T-helper 9 cell (primary cell): Measurements from ENCODE around the gene TRABD.
"Not testable (repeated sequence)": the region's sequence is repeated elsewhere in the genome, so short reads cannot be mapped to it uniquely, and the experiment has no call there.

Experiments
- DNase-seq: peaks from one replicate; pipeline ENCODE4 v3.0.0-alpha.2; 2020
- total RNA-seq, 2 donors: gene quantifications; one replicate each; lab custom pipeline; 2026; lab: John Stamatoyannopoulos, UW

Gene TRABD, protein sequence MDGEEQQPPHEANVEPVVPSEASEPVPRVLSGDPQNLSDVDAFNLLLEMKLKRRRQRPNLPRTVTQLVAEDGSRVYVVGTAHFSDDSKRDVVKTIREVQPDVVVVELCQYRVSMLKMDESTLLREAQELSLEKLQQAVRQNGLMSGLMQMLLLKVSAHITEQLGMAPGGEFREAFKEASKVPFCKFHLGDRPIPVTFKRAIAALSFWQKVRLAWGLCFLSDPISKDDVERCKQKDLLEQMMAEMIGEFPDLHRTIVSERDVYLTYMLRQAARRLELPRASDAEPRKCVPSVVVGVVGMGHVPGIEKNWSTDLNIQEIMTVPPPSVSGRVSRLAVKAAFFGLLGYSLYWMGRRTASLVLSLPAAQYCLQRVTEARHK
- total RNA-seq: 147 reads per million in 2 donors

DNA sequence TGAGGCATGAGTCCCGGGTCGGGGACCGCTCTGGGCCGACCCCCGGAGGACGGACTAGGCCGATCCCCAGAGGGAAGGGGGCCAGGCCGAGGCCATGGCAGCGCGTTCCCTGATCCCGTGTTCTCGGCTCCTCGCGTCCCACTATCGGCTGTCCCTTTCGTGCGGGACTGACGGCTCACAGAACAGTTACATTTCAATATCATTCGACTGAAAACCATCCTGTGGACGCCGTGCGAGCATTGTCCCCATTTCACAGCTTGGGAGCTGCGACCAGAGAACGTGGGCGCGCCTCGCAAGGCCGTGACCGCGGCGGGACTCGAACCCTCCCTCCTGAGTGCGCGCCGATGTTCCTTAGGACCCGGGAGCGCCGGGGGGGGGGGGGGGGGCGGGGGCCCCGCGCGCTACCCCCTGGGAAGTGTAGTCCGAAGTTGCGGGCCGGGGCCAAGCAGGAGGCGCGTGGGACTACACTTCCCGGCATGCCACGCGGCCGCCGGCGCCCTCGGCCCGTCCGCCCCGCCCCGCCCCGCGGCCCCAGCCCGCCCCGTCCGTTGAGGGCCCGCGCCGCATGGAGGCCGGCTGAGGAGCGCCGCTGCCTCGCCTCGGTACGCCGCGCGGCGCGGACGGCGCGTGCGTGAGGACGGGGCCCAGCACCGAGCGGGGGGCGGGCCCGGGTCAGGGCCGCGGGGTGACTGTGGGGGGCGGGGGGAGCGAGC is at the start of gene TRABD:
TSS of gene TRABD (plus strand) at position 539 of the 713 bp plus-strand sequence. CDS start 7,148 bp downstream, outside the sequence.
- peak; percentile 85 for DNase-seq

DNA sequence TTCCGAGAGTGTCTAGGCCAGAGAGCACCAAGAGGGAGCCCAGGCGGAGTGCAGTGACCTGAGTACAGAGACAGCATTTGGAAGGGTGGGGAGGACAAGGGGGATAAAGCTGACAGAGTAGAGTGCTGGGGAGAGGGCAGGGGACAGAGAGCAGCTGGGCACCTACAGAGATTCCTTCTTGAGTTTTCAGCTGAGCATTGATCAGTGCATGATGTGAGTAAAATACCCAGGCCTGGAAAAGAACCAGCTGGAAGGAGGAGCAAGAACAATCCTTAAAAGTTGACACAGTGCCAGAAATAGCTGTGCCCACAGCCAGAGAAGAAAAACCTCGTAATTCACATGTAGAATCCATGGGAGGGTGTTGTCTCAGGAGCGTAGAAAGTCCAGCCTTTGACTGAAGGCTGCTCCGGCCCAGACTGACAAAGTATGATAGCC is 49.1 kb upstream of the TRABD start:
- no peak for DNase-seq

DNA sequence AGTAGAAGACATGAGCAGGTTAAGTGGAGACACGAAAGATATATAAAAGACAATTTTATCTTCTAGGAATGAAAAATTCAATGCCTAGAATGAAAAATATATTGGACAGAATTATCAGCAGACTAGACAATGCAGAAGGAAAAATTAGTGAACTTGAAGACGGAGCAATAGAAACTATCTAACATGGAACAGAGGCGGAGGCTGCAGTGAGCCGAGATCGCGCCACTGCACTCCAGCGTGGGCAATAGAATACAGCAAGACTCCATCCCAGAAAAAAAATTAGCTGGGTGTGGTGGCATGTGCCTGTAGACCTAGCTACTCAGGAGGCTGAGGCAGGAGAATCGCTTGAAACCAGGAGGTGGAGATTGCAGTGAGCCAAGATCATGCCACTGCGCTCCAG is 48.4 kb upstream of the TRABD start:
- not testable (repeated sequence) for DNase-seq

DNA sequence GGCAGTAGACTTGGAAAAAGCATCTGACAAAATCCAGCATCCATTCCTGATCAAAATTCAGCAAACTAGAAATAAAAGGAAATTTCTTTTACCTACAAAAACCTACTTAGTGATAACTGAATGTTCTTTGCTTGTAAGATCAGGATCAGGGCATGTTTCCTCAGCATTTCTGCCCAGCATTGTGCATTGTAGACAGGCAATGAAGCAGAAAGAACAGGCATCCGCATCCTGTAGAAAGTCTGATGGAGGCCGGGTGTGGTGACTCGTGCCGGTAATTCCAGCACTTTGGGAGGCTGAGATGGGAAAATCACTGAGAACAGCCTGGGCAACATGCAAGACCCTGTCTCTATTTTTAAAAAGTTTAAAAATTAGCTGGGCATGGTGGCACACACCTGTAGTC is 47.7 kb upstream of the TRABD start:
- DNase-seq: no peak

DNA sequence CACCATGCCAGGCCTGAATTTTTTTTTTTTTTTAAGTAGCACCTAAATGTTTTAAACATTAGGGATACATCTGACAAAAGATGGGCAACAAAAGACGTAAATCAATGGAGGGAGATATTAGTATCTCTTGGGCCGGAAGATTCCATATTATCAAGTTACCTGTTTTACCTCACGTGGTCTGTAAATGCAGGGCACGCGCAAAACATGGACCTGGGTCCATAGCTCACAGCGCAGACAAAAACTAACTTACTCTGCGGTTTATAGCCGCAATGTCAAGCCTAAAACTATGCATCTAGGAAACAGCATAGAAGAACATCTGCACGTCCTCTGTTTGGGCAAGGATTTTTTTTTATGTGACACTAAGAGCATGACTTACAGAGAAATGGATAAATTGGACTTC is 46.7 kb upstream of the TRABD start:
- no peak for DNase-seq

DNA sequence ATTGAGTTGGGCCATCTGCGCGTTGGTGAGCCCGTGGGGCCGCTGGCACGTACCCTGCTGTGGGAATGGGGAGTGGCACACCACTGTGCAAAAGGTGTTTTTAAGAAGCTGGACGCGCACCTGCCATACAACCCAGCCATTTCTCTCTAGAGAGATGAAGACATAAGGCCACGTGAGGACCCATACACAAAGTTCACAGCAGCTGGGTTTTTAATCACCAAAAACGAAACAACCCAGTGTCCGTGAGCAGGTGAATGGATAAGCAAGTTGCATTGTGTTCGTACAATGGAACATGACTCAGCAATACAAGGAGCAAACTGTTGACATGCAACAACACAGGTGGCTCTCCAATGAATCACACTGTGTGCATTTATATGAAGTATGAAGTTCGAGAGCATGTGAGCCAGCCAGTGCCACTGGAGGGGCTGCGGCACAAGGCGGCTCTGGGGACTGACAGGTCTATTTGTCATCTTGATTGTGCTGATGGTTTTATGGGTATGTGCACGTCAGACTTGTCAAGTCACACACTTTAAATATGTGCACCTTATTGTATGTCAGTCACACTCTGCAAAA is 45.8 kb upstream of the TRABD start:
- no peak for DNase-seq

DNA sequence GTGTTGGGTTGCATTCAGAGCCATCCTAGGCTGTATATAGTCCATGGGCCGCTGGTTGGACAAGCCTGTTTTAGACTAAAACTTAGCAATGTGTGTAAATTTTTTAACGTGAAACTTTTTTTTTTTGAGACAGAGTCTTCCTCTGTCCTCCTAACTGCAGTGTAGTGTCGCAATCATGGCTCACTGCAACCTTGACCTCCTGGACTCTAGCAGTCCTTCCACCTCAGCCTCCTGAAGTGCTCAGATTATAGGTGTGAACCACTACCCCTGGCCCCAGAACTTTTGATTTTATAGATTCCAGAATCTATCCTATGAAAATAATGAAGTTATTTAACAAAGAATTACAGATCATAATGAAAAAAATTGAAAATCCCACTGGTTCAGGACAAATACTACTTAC is 45.1 kb upstream of the TRABD start:
- no peak for DNase-seq

DNA sequence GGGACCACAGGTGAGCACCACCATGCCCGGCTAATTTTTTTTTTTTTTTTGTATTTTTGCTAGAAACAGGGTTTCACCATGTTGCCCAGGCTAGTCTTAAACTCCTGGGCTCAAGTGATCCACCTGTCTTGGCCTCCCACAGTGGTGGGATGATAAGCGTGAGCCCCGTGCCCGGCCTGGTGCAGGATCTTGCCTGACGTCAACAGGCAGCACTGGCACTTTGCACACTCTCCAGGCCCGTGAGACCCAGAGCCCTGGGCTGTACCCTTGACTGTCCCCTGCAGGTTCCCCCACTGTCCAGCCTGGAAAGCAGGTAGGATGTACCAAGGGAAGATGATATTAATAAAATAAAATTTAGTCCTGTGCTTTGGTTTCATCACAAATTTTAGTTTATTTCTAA is 44.3 kb upstream of the TRABD start:
- no peak for DNase-seq

DNA sequence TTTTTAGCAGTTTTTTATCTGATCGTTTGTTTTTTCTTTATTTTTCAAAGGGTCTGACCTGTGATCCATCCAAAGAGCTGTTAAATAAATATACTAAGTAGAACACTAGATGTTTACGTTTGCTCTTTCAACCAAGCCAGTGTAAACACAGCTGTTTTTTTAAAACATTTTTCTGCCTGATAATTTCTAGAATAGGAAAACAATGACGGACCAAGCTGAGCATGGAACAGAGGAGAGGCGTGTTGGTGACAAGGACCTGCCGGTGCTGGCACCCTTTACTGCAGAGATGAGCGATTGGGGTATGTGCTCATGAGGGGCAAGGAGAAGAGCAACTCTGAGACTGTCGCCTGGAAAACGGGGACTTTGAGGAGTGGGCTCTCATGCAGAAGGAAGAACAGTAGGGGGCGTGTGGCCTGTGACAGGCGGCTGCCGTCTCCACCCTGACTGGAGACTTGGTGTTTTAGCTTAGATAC is 43.8 kb upstream of the TRABD start:
- DNase-seq: no peak

DNA sequence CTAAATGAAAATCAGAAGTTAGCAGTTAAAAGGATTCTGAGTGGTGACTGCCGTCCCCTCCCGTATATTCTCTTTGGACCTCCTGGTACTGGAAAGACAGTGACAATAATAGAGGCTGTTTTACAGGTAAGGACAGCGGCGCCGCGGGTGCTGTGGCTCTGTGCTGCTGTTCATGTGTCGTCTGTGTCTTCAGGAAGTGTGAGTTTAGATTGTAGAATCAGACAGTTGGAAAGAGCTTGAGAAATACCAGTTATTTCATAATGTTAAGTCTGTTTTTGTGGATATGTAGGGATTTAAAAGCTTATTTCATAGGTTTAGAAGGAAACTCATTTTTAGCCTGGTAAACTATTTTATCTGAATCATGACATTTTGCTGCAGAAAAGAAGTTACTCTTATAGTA is 42.6 kb upstream of the TRABD start:
- no peak for DNase-seq

DNA sequence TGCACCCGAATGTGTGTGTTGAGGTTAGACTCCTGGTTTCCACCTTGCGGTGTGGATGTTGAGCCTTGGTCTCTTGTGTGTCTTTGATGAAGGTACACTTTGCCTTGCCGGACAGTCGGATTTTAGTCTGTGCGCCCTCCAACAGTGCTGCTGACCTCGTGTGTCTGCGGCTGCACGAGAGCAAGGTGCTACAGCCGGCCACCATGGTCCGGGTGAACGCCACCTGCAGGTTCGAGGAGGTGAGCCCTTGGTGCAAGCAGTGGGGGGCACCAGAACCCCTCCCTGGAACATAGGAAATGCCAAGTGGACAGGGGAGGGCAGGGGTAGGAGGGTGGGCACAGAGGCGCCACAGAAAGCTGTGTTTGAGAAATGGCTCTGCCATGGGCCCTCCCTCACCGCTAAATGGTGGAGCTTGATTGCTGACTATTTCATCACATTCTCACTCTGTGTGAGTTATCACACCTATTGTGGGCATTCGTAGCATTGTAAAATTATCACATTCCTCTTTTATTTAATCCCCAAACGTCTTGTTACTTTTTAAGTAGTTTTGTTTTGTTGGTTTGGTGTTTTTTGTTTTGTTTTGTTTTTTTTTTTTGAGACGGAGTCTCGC is 41.6 kb upstream of the TRABD start:
- DNase-seq: no peak

DNA sequence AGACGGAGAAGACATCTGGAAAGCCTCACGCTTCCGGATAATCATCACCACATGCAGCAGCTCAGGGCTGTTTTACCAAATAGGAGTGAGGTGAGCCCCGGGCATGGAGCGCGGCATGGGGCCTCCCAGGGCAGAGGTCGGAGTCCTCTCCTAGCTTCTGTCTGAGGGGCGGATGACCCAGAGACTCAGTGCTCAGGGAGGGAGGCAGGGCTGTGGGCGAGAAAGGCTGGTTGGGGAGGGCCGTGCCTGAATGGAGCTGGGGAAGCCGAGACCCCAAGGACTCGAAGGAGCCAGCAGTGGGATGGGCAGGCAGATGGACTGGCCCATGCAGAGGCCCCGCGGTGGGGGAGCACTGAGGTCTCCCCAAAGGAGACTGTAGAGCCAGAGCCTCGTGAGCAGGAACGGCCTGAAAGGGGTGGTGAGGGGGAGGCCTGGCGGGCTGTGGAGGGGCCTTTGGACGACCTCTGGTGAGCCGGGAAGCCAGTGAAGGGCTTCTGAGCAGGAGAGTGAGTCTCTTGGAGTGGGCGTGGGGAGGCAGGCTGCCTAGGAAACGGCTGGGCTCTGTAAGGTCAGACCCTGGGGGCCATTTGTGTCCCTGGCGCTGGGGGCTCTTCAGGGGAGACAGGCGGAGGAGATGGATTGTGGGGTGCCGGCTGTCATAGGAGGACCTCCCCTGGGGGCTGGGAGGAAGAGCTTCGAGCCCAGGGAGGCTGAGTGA is 39.8 kb upstream of the TRABD start:
- DNase-seq: no peak

DNA sequence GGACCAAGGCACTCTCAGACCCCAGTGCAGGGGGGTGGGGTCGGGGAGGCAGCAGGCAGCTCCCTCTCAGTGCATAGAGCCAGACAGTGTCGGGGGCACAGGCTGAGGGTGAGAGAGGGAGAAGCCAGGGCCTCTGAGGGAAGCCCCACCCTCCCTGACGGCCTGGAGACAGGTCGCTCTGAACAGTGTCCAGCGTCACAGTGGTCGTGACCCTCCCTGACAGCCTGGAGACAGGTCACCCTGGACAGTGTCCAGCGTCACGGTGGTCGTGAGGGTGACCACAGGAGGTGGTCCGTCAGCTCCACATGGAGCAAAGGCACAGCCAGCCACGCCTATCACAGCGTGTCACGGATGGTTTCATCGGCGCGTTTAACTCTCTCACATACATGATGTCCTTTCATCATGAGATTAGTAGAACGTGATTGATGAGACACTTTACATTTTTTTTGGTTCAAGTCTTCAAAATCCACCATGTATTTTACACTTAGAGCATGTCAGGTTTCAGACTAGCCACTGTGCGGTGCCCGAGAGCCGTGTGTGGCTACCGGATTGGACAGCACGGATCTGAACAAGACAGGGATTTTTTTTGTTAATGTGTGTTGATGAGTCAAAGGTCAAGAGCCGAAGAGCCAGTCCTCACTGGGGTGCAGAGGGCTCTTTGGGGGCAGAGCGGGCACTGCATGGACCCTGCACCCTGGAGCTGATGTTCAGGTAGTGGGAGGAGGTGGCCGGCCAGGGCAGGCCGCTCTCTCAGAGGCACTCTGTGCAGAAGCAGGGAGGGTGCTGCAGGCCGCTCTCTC is 39.1 kb upstream of the TRABD start:
- no peak for DNase-seq

DNA sequence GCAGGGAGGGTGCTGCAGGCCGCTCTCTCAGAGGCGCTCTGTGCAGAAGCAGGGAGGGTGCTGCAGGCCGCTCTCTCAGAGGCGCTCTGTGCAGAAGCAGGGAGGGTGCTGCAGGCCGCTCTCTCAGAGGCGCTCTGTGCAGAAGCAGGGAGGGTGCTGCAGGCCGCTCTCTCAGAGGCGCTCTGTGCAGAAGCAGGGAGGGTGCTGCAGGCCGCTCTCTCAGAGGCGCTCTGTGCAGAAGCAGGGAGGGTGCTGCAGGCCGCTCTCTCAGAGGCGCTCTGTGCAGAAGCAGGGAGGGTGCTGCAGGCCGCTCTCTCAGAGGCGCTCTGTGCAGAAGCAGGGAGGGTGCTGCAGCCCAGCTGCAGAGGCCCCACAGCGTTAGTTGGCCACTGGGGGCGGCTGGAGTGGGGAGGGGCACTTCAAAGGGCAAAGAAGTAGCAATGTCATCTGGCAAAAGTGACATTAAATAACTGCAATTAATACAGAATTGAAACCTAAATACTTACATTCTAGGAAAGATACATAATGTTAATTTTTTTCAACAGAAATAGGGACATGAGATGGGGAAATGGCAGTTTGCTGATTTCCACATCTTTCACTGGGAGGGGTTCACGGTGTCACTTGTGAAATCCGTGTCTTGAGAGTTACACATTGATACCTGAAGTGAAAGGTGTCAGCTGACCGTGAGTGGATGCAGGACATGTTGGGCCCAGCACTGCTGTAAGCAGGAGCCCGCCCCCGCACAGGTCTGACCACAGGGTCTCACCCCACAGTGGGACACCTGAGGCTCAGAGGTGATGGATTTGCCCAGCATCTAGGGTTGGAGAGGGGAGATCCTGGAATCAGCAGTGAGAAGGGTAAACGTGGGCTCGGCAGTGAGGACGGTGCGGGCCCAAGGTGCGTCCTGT is 38.2 kb upstream of the TRABD start:
- not testable (repeated sequence) for DNase-seq

DNA sequence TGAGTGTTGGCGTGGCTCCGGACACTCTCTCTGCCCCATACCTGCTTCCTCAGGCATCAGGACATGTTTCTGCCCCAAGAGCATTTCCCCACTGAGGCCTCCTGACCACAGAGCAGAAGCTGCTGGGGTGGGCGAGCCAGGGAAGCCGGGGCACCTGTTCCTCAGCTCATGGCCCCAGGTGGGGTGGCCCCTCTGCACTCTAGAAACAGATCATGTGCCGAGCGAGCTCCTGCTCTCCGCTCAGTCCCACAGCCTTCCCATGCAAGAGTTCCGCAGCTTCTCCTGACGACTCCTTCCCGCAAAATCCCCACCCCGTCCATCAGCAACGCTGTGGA is 37.6 kb upstream of the TRABD start:
- no peak for DNase-seq

DNA sequence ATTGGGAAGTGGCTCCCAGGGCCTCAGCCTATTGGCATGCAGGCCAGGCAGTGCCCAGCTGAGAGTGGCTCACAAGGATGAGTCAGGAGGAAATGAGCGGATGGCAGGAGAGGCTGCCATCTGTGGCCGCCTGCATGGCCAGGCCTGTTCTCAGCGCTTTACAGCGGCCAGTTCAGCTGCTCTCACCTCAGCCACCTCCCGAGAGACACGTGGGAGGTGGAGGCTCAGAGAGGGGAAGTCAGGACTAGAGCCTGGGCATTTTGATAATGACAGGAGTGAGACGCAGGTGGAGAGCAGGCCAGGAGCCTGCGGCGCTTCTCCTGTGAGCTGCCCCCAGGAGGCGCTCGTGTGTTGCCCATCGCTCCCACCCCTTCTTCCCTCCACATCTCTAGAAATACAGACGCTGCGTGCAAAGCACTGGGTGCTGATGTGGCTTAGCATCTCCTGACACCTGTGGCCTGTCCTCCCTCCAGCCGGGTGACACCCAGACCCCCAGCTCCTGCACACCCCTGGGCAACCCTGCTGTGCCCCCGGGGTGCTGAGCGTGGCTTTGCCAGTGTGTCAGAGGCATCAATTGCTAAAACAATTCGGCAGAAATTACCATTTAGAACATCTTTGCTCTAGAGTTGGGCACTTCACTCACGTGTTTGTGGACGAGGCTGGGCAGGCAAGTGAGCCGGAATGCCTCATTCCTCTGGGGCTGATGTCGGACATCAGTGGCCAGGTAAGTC is 36.6 kb upstream of the TRABD start:
- peak; percentile 69 for DNase-seq

DNA sequence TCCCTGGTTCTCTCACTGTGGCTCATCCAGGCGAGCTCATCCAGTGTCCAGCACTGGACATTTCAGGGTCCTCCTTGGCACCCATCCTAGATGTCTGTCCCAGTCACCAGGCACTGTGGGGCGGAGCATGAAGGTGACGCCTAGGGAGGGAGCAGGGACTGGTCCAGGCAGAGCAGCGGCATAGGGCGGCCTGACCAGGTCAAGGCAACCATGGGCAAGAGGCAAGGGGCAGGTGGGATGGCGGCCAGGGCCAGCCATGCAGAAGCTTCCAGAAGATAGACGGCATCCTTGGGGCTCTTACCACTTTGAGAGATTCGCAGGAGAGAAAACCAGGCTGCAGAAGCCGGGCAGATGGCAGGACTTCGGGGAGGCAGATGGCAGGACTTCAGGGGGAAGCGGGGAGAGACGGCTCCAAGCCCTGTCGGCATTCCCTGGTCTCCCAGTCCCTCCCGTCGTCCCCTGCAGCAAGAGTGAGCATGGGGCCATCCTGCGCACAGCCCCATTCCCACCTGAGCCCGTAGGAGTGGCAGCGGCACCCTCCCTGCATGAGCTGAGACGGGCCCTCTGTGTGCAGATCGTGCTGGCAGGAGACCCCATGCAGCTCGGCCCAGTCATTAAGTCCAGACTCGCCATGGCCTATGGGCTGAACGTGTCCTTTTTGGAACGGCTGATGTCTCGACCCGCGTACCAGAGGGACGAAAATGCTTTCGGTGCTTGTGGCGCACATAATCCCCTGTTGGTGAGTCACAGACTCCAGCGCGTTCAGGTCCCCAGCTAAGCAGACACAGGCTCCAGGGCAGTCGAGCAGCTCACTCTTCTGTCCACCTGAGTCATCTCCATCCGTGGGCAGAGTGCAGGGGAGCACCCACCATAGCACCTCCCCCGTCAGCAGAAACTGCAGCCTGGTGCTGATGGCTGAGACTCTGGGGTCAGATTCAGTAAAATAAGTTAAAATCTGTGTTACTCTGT is 35.3 kb upstream of the TRABD start:
- DNase-seq: no peak
